Jurkat, Clone E6-1 (cell line): ENCODE measurements around the gene RECK.
A peak's percentile ranks its signal among the peaks of the same experiment; 100 is the strongest.

Source experiments
- DNase-seq: peaks from one replicate; pipeline ENCODE4 v3.0.0-alpha.2; 2011; ENCODE audit warnings: low read depth, low spot score
- H3K4me3 ChIP-seq: 2 replicates; pipeline ENCODE4 v1.5.1; 2011; ENCODE audit warnings: mild to moderate bottlenecking, low read length, control low read depth, moderate library complexity

Gene RECK

GRCh38 chr9:36018891-36019720 lies 17.6 kb upstream of the RECK start:
- H3K4me3 ChIP-seq: no peak overlapping the region
- no peak for DNase-seq

- H3K4me3 ChIP-seq: no peak overlapping the region
- DNase-seq: no peak
Observed at GRCh38 chr9:36021968-36022367, 14.7 kb upstream of the RECK start.

- H3K4me3 ChIP-seq: no peak overlapping the region
- DNase-seq: peak; percentile 68
Observed at GRCh38 chr9:36023260-36024048, 13.3 kb upstream of the RECK start.

DNA sequence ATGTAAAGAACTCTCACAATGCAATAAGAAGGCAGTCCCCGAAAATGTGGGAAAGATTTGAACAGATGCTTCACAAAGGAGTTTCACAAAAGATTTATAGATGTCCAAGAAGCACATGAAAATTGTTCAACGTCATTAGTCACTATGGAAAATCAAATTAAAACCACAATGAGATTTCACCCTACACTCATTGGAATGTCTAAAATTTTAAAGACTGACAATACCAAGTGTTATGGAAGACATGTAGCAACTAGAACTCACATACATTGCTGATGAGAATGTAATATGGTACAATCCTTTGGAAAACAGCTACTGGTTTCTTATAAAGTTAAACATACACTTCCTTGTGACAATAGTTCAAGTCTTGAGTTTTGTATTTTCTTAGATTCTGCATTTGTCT lies 11.0 kb upstream of the RECK start:
- no peak overlapping the region for H3K4me3 ChIP-seq
- DNase-seq: no peak

- H3K4me3 ChIP-seq: no peak overlapping the region
- no peak for DNase-seq
Observed at GRCh38 chr9:36029202-36029601, 7.5 kb upstream of the RECK start.

- no peak for DNase-seq
Observed at GRCh38 chr9:36029765-36030528, 6.8 kb upstream of the RECK start.

GRCh38 chr9:36030871-36031270 lies 5.8 kb upstream of the RECK start:
- no peak for DNase-seq
- H3K4me3 ChIP-seq: no peak overlapping the region

More at GRCh38 chr9:36029765-36030528, 6.8 kb upstream of the RECK start:
- no peak overlapping the region for H3K4me3 ChIP-seq

- no peak overlapping the region for H3K4me3 ChIP-seq
- DNase-seq: no peak
Observed at GRCh38 chr9:36031774-36032555, 4.7 kb upstream of the RECK start.

- no peak overlapping the region for H3K4me3 ChIP-seq
- DNase-seq: no peak
Observed at GRCh38 chr9:36033788-36034187, 2.9 kb upstream of the RECK start.

GRCh38 chr9:36034234-36034633 lies 2.5 kb upstream of the RECK start:
- no peak overlapping the region for H3K4me3 ChIP-seq
- DNase-seq: no peak

- DNase-seq: no peak
- no peak overlapping the region for H3K4me3 ChIP-seq
Observed at GRCh38 chr9:36035006-36035405, 1.7 kb upstream of the RECK start.

- H3K4me3 ChIP-seq: peak overlapping the region; percentile 72
- no peak for DNase-seq
Observed at GRCh38 chr9:36036253-36036779, 397 bp upstream of the RECK start.

DNA sequence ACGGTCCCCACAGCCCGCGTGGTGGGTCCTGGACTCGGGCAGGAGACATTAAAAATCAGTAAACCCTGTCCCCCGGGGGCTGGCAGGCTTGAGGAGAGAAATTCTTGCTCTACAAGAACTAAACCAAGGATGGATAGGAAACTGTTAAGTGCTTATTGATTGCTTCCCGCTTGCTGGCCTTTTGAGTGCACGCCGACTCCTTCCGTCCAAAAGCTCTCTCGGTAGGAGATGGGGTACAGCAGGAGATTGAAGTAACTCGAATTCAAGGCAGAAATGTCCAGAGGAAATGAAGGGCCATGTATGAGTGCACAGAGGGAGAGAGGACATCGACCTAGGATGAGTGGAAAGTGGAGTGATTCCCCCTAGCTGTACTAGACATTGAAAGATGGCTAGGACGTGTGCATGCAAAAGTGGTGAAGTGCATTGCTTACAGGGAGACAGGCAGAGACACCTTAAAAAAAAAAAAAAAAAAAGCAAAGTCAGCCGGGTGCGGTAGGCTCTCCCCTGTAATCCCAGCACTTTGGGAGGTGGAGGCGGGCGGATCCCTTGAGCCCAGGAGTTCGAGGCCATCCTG lies 923 bp downstream of the RECK start:
- DNase-seq: no peak
- peak overlapping the region; percentile 72 for H3K4me3 ChIP-seq

GRCh38 chr9:36039121-36039520 lies 2.4 kb downstream of the RECK start:
- no peak for DNase-seq
- no peak overlapping the region for H3K4me3 ChIP-seq

DNA sequence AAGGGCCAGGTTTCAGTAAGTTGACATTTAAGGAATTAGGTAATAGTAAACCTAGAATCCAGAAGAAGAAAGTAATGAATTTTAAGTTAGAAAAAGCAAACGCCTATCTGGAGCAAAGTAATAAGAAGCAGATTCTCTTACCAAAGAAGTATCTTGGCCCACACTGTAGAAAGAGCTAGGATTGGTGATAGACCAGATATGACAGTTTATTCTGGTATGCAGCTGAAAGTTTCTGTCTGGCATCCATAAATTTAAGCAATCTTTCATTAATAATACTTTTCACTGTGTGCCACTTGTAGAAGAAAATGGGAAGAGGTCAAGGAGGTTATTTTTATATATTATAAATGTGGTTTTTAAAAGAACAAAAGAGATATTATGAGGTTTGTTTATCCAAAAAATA lies 3.0 kb downstream of the RECK start:
- DNase-seq: no peak
- H3K4me3 ChIP-seq: no peak overlapping the region

DNA sequence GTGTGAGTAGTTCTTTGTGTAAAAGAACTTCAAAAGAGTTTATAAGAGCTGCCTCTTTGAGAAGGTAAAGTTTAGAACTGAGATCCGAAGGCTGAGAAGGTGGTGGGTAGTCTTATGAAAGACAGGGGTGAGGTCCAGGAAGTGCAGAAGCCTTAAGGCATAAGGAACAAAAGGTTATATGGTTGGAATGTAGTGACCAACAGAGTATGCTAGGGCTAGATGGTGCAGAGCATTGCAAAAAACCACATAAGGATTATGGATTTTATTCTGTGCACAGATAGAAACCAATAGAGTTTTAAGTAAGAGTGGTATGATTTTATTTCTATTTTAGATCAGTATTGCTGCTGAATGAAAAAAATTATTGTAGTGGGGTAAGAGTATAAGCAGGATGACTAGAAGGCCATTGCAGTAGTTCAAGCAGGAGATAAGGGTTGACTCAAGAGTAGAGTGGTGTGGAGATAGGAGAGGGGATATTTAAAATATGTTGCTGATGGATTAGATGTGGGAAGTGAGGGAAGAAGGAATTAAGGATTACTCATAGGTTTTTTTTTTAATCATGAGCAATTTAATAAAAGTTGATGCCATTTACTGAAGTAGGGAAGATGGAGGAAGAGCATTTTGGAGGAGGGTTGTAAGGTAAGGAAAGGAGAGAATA lies 3.7 kb downstream of the RECK start:
- DNase-seq: no peak

DNA sequence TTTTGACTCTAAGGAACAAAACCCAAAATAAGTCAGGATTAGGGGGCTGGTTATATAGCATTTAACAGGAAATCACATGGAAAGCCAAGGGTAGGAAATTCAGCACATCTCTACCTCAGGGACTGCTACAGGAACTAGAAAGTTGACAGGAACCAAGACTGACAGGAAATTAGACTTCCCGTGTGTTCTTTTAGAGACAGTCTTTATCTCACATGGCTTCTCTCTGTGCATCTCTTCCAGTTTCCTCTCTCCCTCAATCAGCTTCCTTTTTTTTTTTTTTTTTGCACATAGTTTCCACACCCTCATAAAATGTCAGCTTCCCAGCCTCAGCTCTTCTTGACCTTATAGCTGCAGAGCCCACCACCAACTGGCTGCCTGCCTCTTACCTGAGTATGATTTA lies 4.8 kb downstream of the RECK start:
- no peak for DNase-seq
- H3K4me3 ChIP-seq: no peak overlapping the region

More for the DNA sequence above, 3.7 kb downstream of the RECK start:
- H3K4me3 ChIP-seq: no peak overlapping the region

- no peak for DNase-seq
- no peak overlapping the region for H3K4me3 ChIP-seq
Observed at GRCh38 chr9:36045610-36046009, 8.9 kb downstream of the RECK start.
